GM23338 (cell line): Measurements from ENCODE around the gene THOC2.

Experiments used
- CREB1 ChIP-seq: fragments of 250-450 bp; sonication (Bioruptor Pico); IDR thresholded peaks from 2 replicates; pipeline ENCODE4 v1.5.0; 2020; ENCODE audit warnings: low read depth, mild to moderate bottlenecking, moderate library complexity
- CTCF ChIP-seq, 2 experiments: fragments of 200-600 bp in 1 of 2; sonication (generic) in 1 of 2; conservative IDR thresholded peaks; 2 replicates each; pipeline versions ENCODE4 v1.5.1 to v1.6.1; 2016 to 2017; ENCODE audit warnings: antibody characterized with exemption in 2 of 2, low read depth in 2 of 2, mild to moderate bottlenecking in 2 of 2, moderate library complexity in 1 of 2
- EZH2 ChIP-seq: fragments of 200-600 bp; sonication (generic); IDR thresholded peaks from one replicate; pipeline ENCODE4 v1.8.0; 2017; ENCODE audit warnings: antibody characterized with exemption, mild to moderate bottlenecking, low read depth; ENCODE audit not compliant: unreplicated experiment
- EZH2phosphoT487 ChIP-seq: fragments of 200-600 bp; sonication (generic); IDR thresholded peaks from one replicate; pipeline ENCODE4 v1.8.1; 2018; ENCODE audit warnings: antibody characterized with exemption; ENCODE audit not compliant: unreplicated experiment
- POLR2AphosphoS5 ChIP-seq: IDR thresholded peaks from 2 replicates; pipeline ENCODE4 v1.6.1; 2016; ENCODE audit warnings: antibody characterized with exemption, low read depth
- TF ChIP-seq, protein P1 (sequence below): IDR thresholded peaks from one replicate; pipeline ENCODE4 v1.6.1; 2018; ENCODE audit warnings: antibody characterized with exemption; ENCODE audit not compliant: unreplicated experiment

GRCh38 chrX:123563167-123563566 is 169.7 kb downstream of the THOC2 start:
- TF ChIP-seq EZH2 (no peak), CTCF (conservative IDR thresholded peaks at IDR 0.05; ENCODE audit: low read depth in 2 of 2) (no peak), POLR2AphosphoS5 (no peak), EZH2phosphoT487 (no peak), CREB1 (CRISPR knock-in tag) (no peak)
- TF ChIP-seq, protein P1, sequence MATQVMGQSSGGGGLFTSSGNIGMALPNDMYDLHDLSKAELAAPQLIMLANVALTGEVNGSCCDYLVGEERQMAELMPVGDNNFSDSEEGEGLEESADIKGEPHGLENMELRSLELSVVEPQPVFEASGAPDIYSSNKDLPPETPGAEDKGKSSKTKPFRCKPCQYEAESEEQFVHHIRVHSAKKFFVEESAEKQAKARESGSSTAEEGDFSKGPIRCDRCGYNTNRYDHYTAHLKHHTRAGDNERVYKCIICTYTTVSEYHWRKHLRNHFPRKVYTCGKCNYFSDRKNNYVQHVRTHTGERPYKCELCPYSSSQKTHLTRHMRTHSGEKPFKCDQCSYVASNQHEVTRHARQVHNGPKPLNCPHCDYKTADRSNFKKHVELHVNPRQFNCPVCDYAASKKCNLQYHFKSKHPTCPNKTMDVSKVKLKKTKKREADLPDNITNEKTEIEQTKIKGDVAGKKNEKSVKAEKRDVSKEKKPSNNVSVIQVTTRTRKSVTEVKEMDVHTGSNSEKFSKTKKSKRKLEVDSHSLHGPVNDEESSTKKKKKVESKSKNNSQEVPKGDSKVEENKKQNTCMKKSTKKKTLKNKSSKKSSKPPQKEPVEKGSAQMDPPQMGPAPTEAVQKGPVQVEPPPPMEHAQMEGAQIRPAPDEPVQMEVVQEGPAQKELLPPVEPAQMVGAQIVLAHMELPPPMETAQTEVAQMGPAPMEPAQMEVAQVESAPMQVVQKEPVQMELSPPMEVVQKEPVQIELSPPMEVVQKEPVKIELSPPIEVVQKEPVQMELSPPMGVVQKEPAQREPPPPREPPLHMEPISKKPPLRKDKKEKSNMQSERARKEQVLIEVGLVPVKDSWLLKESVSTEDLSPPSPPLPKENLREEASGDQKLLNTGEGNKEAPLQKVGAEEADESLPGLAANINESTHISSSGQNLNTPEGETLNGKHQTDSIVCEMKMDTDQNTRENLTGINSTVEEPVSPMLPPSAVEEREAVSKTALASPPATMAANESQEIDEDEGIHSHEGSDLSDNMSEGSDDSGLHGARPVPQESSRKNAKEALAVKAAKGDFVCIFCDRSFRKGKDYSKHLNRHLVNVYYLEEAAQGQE: no peak
